Upper lobe of left lung (tissue), 4 donors: ENCODE results near the gene RPL38.

Source experiments
- EP300 ChIP-seq, 4 donors: sonication (generic); formaldehyde crosslinking; IDR thresholded peaks; one replicate each; pipeline ENCODE4 v1.5.1; 2017; ENCODE audit warnings: antibody characterized with exemption in 4 of 4, control low read depth in 2 of 4
- POLR2A ChIP-seq, 4 donors: fragments of 450-650 bp; IDR thresholded peaks; one replicate each; pipeline ENCODE4 v1.5.1; 2016 to 2017; ENCODE audit warnings: antibody characterized with exemption in 4 of 4, mild to moderate bottlenecking in 2 of 4
- POLR2AphosphoS5 ChIP-seq, 2 donors: sonication (generic); formaldehyde crosslinking; IDR thresholded peaks; one replicate each; pipeline ENCODE4 v1.5.1; 2017; ENCODE audit warnings: antibody characterized with exemption in 2 of 2
- TF ChIP-seq, protein P1 (sequence below), 6 experiments: fragments of 450-650 bp in 4 of 6; fragments of 200-600 bp in 2 of 6; sonication (generic) in 2 of 6; IDR thresholded peaks; one replicate each; pipeline ENCODE4 v1.5.1; 2016 to 2019; ENCODE audit warnings: antibody characterized with exemption in 6 of 6

DNA sequence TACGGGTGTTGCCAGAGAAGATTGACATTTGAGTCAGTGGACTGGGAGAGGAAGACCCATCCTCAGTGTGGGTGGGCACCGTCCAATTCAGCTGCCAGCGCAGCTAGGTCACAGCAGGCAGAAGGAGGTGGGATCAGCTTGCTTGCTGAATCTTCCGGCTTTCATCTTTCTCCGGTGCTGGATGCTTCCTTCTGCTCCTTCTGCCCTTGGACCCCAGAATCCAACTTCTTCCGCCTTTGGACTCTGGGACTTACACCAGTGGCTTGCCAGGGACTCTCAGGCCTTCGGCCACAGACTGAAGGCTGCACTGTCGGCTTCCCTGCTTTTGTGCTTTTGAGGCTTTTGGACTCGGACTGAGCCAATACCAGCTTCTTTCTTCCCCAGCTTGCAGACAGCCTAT is 46.1 kb upstream of the RPL38 start:
- TF ChIP-seq, protein P1, sequence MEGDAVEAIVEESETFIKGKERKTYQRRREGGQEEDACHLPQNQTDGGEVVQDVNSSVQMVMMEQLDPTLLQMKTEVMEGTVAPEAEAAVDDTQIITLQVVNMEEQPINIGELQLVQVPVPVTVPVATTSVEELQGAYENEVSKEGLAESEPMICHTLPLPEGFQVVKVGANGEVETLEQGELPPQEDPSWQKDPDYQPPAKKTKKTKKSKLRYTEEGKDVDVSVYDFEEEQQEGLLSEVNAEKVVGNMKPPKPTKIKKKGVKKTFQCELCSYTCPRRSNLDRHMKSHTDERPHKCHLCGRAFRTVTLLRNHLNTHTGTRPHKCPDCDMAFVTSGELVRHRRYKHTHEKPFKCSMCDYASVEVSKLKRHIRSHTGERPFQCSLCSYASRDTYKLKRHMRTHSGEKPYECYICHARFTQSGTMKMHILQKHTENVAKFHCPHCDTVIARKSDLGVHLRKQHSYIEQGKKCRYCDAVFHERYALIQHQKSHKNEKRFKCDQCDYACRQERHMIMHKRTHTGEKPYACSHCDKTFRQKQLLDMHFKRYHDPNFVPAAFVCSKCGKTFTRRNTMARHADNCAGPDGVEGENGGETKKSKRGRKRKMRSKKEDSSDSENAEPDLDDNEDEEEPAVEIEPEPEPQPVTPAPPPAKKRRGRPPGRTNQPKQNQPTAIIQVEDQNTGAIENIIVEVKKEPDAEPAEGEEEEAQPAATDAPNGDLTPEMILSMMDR (IDR thresholded peaks at IDR 0.05): no peak
- TF ChIP-seq POLR2A (IDR thresholded peaks at IDR 0.05): no peak
- TF ChIP-seq EP300 (IDR thresholded peaks at IDR 0.05): no peak
- no peak for TF ChIP-seq POLR2AphosphoS5 (IDR thresholded peaks at IDR 0.05)
